Measurements from ENCODE around the gene ZGPAT.

- no peak for TF ChIP-seq GATA2 (IDR thresholded peaks at IDR 0.05; ENCODE audit: low read depth, low read length)
- no peak for TF ChIP-seq GATA3 (IDR thresholded peaks at IDR 0.05; ENCODE audit: low read depth, low read length)
Observed at GRCh38 chr20:63667858-63668257, 40.0 kb upstream of the ZGPAT start.

Data from SH-SY5Y (cell line).